Measurements from ENCODE around the gene PDE7B.

- no peak for TF ChIP-seq POLR2A (IDR thresholded peaks at IDR 0.05)
- TF ChIP-seq CTCF (IDR thresholded peaks at IDR 0.05), result no peak
- no peak for TF ChIP-seq POLR2AphosphoS5 (IDR thresholded peaks at IDR 0.05)
- TF ChIP-seq EP300 (IDR thresholded peaks at IDR 0.05), result no peak
Observed at GRCh38 chr6:136035378-136036070, 184.0 kb downstream of the PDE7B start.
